GM18499 (cell line): ENCODE measurements around the gene PTPRE.

ENCODE experiments used
- ATAC-seq: cut with Tn5 transposase; IDR thresholded peaks from one replicate; pipeline ENCODE4 v1.9.1; 2021; ENCODE audit warnings: moderate number of reproducible peaks; ENCODE audit not compliant: insufficient read depth, unreplicated experiment

The PTPRE gene

GRCh38 chr10:127921753-127922145 lies 14.8 kb downstream of the PTPRE start:
- no peak for ATAC-seq

DNA sequence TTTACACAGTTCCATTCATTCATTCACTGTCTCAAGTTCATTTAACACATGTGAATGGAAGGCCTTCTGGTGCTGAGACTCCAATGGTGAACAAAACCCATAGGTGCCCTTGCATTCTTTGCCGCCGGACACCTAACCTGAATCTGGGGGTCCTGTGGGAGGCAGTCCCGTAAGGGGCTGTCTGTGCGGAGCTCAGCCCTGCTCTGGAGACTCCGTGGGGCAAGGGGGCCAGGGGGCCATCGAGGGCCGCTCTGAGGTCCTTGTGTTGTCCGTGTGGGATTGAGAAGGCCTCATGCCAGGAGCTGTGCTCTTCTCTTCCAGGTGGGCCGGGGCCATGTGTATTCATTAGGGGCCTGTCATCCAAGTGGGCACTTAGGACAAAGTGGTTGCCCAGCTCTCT lies 15.3 kb downstream of the PTPRE start:
- ATAC-seq, result no peak

DNA sequence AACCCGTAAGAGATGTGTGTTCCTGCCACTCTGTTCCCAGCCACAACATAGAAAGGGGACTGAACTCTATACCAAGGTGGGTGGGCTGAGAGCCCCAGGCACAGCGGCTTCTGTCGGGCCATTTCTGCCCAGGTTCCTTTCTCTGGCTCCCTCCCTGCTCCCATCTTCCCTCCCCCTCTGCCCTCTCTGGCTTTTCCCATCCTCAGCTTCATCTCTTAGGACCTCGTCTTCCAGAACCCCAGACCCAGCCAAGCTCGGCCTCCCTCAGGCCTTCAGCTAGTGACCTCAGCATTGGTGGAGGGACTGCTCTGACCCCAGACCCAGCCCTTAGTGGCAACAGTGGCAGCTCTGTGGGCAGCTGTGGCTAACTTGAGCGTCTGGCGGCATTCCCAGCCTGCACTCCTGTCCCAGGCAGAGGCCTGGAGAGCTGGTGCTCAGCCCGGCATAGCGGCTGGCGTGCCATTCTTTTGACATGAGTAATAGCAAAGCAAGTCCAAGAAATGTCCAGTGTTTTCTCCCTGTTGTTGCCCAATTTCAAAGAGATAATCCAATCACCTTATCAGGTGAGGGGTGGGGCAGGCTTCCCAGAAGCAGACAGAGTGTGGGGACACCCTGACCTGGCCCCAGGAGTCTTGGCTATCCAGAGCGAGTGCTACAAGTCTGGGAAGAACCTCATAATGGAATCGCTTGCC lies 15.9 kb downstream of the PTPRE start:
- ATAC-seq, result no peak

DNA sequence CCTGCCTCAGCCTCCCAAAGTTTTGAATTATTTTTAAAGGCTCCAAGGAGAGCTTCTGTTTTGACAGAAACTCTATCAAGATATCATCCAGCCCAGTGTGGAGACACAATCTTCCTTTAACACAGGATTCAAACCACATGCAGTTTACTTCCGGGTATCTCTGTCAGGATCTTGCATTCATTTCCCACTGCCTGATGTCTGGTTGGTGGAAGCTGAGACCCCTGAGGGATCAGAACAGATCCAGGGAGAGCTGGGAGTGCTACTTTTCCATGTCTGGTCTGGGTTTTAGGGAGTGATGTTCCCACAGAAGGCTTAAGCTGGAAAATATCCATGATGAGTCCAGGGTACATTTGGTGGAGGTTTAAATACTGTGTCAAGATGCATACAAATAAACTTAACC lies 16.7 kb downstream of the PTPRE start:
- ATAC-seq, result no peak

- no peak for ATAC-seq
Measured at GRCh38 chr10:127925471-127926207, 18.7 kb downstream of the PTPRE start.

DNA sequence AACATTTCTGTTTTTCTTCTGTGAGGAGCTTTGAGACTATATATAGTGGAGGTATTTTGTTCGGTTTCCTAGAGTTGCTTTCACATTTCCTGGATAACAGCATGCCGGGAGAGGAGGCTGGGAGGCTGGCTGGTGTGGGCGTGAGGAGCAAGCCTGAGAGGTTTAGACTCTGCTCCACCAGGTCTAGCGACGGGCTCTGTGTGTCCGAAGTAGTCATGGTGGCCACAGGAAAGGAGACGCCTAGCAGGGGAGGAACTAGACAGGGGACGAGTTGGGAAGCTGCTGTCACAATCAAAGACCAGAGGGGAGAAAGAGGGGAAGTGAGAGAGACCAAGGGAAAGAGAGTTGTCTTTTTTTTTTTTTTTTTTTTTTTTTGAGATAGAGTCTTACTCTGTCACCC lies 19.6 kb downstream of the PTPRE start:
- ATAC-seq, result no peak

GRCh38 chr10:127928021-127928806 lies 21.3 kb downstream of the PTPRE start:
- ATAC-seq, result no peak

GRCh38 chr10:127932521-127933270 lies 25.8 kb downstream of the PTPRE start:
- ATAC-seq, result no peak

DNA sequence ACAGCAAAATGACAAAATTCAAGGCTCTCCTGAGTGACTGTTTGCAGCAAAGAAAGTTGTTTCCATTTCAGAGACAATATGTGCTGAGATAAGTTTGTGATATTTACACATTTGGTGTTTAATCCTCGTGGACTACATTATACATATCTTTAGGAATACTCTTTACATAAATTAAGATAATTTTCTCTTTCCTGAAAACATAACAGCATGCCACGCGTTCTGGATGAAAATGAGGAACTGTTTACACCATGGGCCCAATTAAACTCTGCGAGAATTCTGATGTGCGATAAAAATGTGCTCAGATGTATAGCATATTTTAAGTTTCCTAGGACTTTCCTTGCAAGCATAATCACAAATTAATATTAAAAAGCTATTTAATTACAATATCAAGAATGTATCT lies 26.4 kb downstream of the PTPRE start:
- ATAC-seq, result no peak

DNA sequence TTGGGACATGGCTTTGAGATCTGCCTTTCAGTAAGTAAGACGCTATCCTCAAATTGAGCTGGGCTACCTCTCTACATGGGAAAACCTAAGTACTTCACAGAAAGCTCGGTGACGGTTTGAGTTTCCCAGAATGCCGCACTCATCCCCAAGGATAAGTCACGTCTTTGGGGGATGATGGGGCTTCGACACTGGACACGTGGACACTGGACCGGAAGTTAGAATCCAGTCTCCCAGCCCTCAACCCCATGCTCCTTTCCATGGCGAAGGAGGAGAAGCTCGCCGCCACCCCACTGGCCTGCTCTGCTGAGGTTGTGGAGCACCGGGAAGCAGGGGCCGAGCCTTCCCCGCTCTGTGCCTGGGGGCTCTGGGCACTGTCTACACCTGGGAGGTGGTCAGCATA lies 27.5 kb downstream of the PTPRE start:
- no peak for ATAC-seq

DNA sequence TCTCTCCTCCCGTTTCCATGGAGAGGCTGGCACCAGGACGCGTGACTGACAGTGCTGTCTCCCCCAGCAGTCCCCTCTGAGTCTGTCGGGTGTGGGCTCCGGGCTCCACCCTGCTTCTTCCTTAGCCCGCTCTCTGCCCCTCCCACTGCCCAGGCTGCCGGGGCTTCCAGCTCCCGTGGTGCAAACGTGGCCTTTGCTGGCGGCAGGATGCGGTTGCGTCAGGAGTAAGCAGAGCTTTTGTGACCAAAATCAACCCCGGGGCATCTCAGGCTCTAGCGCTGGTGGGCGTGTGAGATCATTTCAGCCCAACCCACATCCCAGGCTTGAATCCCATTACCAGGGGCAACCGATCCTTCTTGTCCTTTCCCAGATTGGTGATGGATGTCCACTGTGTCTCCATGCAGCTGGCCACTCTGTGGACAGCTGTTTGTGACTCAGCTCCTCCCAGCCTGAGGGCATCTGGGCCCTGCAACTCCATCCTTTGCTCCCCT lies 28.2 kb downstream of the PTPRE start:
- ATAC-seq, result no peak

DNA sequence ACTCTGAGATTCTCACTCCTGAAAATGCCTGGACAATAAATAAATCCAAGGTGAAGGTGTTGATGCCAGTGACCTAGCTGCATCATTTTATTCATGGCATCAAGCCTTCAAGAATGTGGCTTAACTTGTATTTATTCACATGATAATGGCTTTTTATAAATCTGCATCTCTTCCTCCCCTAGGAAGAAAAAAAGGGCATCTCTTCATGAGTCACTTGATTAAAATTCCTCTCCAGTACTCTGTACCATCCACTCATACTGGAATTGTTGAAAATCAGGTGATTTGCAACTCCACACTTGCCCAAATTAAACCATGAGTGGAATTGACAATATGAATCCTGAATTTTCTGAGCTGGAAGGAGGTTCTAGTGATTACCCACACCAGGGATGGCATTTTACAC lies 30.2 kb downstream of the PTPRE start:
- ATAC-seq, result no peak

DNA sequence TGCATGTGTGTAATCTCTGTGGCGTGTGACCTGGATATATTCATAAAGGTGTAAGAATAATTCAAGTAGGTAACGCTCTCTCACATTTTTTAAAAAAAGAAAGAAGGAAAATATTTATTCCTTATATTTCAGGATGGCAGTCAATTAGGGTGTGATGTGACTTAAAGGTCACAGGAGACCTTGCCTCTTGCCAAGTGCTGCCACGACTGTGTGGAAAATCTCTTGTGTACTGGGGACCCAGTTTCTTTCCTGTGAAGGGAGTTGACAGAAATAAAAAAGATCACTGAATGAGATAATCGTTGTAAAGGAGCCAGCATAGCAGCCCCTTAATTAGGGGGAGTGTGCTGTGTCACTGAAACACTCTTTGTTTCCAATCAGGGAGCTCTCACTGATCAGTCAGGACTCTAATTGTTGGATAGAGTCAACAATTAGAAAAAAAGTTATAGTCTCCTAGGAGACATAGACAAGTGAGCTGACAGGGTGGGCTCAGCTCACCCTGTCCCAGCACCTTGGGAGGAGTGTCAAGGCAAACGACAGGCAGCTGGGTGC lies 31.1 kb downstream of the PTPRE start:
- ATAC-seq, result no peak

DNA sequence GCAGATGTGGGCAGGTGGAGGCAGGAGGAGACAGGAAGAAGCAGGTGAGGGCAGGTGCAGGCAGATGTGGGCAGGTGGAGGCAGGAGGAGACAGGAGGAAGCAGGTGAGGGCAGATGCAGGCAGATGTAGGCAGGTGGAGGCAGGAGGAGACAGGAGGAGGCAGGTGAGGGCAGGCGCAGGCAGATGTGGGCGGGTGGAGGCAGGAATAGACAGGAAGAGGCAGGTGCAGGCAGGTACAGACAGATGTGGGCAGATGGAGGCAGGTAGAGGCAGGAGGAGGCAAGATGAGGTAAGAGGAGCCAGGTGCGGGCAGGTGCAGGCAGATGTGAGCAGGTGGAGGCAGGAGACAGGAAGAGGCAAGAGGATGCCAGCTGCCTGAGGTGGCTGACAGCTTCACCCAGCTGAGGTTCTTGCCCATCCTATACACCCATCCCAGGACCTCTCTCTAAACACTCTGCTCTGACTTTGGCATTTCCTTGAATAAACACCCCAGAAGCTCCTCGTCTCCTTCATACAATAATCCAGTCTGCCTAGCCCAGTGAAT lies 33.0 kb downstream of the PTPRE start:
- no peak for ATAC-seq

GRCh38 chr10:127940866-127941640 lies 34.1 kb downstream of the PTPRE start:
- no peak for ATAC-seq

GRCh38 chr10:127942811-127943210 lies 35.9 kb downstream of the PTPRE start:
- no peak for ATAC-seq

DNA sequence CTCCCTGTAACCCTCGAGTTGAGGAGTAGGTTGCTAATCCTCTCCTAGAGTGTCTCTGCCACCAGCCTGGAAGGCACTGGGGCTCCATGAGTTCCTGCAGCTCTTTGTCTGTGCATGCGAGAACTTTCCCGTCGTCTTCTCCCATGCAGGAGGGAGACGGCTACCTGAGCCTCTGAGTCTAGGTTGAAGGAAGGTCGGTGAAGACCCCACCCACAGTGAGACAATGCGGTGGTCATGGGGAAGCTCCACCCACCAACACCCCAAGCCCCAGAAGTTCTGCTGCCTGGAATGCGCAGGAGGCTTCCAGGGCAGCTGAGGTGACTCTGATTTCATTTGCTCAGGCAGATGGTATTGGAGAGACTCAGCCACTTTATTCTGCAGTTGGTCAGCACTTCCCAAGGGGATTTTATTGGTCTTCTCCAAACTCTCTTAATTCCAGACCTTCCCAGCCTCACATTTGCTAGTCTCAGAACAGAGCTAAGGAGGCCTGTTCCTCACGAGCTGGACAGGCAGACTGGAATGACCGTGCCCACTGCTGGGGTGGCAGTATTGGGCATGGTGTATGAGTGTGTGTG lies 36.5 kb downstream of the PTPRE start:
- no peak for ATAC-seq

GRCh38 chr10:127944256-127944655 lies 37.4 kb downstream of the PTPRE start:
- no peak for ATAC-seq

DNA sequence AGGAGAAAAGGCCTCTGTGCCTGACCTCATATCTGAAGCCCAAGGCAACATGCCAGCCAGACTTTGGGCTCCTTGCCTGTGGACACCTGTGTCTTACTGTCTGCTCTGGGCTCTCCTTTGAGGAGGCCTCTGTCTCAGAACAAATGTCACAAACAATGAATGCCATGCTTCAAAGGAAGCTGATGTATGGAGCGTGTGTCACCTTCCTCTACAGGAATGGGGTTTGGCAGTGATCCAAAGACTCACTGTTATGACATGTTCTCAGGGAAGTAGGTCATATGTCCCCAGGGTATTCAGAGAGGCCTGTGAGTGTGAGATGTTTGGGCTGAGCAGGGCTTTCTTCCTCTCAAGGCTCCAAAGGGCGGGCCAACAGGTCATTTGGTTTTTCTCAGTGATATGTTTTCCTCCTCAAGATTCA lies 38.4 kb downstream of the PTPRE start:
- no peak for ATAC-seq
